Measurements from ENCODE around the gene PPARA.

The PPARA gene

GRCh38 chr22:46224044-46224897, 73.9 kb downstream of the PPARA start:
- no peak for DNase-seq

- DNase-seq = no peak
Measured at GRCh38 chr22:46224898-46225290, 74.6 kb downstream of the PPARA start.

- no peak for DNase-seq
Measured at GRCh38 chr22:46225631-46226030, 75.3 kb downstream of the PPARA start.

GRCh38 chr22:46226577-46226976, 76.3 kb downstream of the PPARA start:
- DNase-seq = no peak

- no peak for DNase-seq
Measured at GRCh38 chr22:46229701-46230100, 79.4 kb downstream of the PPARA start.

- no peak for DNase-seq
Measured at GRCh38 chr22:46230262-46230901, 80.1 kb downstream of the PPARA start.

- no peak for DNase-seq
Measured at GRCh38 chr22:46233231-46233630, 82.9 kb downstream of the PPARA start.

GRCh38 chr22:46234969-46235368, 84.6 kb downstream of the PPARA start:
- DNase-seq = no peak

- no peak for DNase-seq
Measured at GRCh38 chr22:46237453-46238124, 87.3 kb downstream of the PPARA start.

GRCh38 chr22:46238541-46238940, 88.2 kb downstream of the PPARA start:
- no peak for DNase-seq

GRCh38 chr22:46239261-46240048, 89.1 kb downstream of the PPARA start:
- DNase-seq = no peak

- DNase-seq = no peak
Measured at GRCh38 chr22:46240073-46240472, 89.7 kb downstream of the PPARA start.

- no peak for DNase-seq
Measured at GRCh38 chr22:46240506-46240905, 90.2 kb downstream of the PPARA start.

GRCh38 chr22:46240907-46241306, 90.6 kb downstream of the PPARA start:
- DNase-seq = no peak

- DNase-seq = no peak
Measured at GRCh38 chr22:46241396-46242007, 91.2 kb downstream of the PPARA start.

GRCh38 chr22:46242076-46242475, 91.8 kb downstream of the PPARA start:
- no peak for DNase-seq

GRCh38 chr22:46244771-46245170, 94.4 kb downstream of the PPARA start:
- DNase-seq = no peak

GRCh38 chr22:46245511-46245910, 95.2 kb downstream of the PPARA start:
- DNase-seq = no peak

- DNase-seq = no peak
Measured at GRCh38 chr22:46246178-46246577, 95.9 kb downstream of the PPARA start.

- DNase-seq = no peak
Measured at GRCh38 chr22:46247443-46247975, 97.2 kb downstream of the PPARA start.

- peak; percentile 78 for DNase-seq
Measured at GRCh38 chr22:46250035-46250782, 99.9 kb downstream of the PPARA start, which contains the start of gene CDPF1. CDPF1 (minus strand) TSS chr22:46250293; CDS start chr22:46248284, 2,009 bp downstream.
